HG03039 (cell line): ENCODE results near the gene MTX1.
"Not testable (repeated sequence)": the region's sequence is repeated elsewhere in the genome, so short reads cannot be mapped to it uniquely, and the experiment has no call there.

Source experiments
- ATAC-seq: cut with Tn5 transposase; IDR thresholded peaks from one replicate; pipeline ENCODE4 v1.9.1; 2021; ENCODE audit warnings: mild to moderate bottlenecking, moderate library complexity; ENCODE audit not compliant: unreplicated experiment

Gene MTX1

GRCh38 chr1:155208541-155209311 is at the start of gene MTX1:
Gene MTX1 (plus strand): TSS chr1:155208695. CDS start chr1:155208805, 110 bp downstream.
- peak; percentile 52 for ATAC-seq

DNA sequence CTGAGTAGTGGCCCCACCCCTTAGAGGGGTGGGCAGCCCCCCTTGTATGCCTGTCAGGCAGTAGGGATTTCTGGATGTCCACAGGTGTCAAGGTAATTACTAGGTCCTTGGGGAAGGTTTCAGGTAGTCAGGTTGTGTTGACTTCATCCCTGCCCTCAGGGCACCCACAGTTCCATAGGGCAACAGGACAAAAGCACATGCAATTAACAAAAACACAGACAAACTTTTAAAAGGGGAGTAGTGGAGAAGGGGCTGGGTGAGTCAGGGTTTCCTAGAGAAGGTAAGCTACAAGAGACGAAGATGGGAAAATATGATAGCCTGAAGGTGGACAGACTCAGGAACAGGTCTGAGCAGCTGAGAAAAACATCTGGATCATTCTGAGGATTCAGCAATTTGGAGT is 49.5 kb upstream of the MTX1 start:
- ATAC-seq: no peak

GRCh38 chr1:155160128-155160527 is 48.4 kb upstream of the MTX1 start:
- no peak for ATAC-seq

- not testable (repeated sequence) for ATAC-seq
Observed at GRCh38 chr1:155162631-155163030, 45.9 kb upstream of the MTX1 start.

- ATAC-seq: not testable (repeated sequence)
Observed at GRCh38 chr1:155163785-155164184, 44.7 kb upstream of the MTX1 start.

DNA sequence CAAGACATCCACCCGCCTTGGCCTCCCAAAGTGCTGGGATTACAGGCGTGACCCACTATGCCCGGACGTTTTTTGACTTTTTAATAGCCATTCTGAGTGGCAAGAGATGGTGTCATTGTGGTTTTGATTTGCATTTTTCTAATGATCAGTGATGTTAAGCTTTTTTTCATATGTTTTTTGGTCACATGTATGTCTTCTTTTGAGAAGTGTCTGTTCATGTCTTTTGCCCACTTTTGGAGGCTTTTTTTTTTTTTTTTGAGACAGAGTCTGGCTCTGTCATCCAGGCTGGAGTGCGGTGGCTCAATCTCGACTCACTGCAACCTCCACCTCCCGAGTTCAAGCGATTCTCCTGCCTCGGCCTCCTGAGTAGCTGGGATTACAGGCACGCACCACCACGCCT is 43.9 kb upstream of the MTX1 start:
- not testable (repeated sequence) for ATAC-seq

- ATAC-seq: no peak
Observed at GRCh38 chr1:155166051-155166470, 42.4 kb upstream of the MTX1 start.

DNA sequence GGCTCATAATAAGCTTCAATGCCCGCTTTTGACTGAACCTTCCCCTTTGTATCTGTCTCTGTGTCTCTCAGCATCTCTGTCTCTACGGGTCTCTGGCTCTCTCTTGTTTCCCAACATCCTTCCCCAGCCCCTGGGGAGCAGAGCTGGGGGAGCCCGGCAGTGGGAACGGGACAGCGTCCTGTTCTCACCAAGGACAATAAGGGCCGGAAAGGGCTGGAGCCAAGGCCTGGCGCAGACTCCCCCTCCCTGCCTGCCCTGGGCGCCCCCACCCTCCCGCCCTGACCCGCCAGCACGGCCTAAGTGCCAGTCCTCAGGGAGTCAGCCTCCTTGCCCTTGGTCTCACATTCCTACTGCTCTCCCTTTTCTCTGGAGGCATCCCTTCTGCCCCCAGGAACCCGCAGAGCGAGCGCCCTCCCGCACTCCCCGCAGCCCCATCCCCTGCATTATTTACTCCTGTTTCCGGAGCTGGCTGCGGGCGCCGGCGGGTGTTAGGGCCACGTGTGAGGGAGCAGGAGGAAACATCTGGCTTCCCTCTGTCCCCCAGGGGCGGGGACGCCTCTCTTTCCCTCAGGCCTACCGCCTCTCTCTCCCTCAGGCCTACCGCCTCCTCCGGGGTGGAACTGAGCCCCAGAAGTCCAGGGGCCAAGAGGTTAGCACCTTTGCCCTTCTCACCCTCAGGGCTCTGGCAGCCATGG is 41.9 kb upstream of the MTX1 start:
- ATAC-seq: no peak

DNA sequence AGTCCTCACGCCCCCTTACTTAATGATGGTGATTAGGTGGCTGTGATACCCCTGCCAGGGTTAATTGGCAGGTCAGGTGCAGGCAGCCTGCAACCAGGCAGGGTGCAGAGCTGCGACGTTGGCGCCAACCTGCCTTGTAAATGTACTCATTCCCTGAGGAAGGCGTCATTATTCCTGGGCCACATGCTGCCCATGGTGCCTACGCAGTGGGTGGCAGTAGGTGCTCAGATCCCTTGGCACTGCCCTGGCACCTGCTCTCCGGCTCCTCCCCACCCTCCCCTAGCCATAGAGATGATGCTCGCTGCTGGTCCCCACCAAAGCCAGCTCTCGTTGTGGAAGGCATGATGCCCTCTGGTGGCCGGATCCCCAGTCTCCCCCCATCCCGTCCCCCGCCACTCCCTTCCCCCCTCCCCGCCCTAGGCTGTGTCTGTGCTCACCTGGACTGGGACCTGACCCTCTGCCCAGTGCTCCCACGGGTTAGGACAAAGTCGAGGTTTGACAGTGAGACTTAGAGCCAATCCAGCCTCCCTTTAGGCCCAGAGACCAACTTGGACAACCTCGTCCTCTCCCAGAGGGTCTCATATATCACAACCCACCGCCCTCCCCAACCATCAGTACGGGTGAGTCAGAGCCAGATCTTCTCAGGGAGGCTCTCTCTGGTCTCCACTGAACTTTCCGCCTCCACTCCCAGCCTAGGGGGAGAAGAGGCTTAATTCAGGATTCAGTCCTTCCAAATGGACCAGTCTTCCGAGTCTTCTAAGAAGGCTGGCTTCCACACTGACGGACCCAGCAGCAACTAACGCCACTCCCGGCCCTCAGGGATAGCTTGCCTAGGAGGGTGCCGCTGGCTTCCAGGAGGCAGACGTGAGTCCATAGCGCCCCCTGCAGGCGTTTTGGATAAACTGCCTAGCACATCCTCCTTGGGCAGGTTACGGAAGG is 41.1 kb upstream of the MTX1 start:
- no peak for ATAC-seq

- not testable (repeated sequence) for ATAC-seq
Observed at GRCh38 chr1:155168105-155168445, 40.4 kb upstream of the MTX1 start.

- no peak for ATAC-seq
Observed at GRCh38 chr1:155168456-155169210, 39.9 kb upstream of the MTX1 start.

DNA sequence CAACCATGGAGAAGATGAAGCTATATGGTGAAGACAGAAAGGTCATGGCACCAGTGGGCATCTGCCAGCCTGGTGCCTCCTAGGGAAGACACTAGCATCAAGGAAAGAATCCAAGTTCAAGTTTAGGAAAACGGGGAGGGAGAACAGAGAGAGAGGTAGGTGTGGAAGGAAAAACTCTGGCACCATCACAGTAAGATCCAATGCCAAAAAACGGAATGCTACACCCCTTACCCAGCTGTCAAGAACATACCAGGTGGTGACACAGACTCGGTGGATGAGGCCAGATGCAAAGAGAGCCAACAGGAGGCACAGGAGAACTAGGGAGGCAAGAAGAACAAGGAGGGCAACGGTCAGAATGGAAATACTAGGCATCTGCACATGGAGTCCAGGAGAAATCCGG is 39.0 kb upstream of the MTX1 start:
- ATAC-seq: no peak

DNA sequence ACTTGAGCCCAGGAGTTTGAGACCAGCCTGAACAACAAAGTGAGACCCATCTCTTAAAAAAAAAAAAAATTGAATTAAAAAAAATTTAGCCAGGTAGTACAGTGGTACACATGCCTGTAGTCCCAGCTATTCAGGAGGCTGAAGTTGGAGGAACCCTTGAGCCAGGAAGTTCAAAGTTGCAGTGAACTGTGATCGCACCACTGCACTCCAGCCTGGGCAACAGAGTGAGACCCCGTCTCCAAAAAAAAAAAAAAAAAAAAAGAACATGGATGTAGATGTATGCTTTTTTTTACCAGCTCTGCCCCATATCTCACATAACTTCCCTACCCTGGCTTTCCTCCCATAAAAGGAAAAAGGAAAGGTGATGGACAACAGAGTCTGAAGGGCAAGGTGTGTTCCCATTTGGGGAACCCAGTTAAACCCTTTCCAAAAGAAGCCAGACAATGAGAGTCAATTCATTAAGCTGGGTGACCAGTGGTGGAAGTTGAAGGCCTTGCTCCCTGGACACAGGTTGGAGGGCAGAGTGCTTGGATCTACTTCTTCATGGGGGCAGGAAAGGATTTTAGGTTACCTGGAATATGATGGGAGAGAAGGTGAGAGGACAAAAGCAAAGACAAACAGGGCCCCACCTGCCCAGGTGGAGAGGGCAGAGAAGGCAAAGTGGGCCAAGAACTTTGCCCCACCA is 38.3 kb upstream of the MTX1 start:
- no peak for ATAC-seq

GRCh38 chr1:155170806-155171205 is 37.7 kb upstream of the MTX1 start:
- no peak for ATAC-seq

- ATAC-seq: peak; percentile 3
Observed at GRCh38 chr1:155171836-155172731, 36.4 kb upstream of the MTX1 start.

DNA sequence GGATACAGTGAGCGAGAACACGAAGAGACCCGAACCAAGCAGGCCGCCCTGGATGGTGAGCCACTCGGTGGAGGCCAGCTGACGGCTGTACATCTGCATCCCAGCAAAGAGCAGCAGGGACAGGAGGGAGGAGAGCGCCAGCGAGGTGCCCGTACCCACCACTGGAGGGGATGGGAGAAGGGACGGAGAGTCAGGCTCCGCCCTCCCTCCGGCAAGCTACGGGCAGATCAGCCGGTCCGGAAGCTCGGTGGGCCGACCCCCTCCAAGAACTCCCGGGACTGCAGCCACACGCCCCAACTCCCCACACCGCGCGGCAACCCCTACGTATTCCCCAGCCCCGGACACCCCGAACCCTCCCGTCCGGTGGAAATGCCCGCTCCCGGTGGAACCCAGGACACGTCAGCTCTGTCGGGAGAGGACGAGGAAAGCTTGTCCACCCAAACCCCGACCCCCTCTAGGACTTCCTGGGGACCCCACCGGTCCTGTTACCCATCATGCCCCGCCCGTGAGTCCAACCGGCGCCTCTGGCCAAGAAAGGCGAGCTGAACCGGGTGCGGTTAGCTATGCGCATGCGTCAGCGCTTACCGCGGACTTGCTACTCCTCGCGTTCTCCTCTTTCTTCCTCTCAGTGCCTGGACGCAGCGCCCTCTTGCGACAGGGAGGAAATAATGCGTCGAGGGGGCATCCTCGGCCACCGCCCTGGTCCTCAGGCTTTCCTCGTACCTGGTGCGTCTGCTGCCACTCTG is 35.6 kb upstream of the MTX1 start, which contains the start of gene KRTCAP2:
Gene KRTCAP2 (minus strand): TSS at position 573 of the 746 bp plus-strand sequence. CDS start 80 bp downstream, at position 493.
- peak; percentile 54 for ATAC-seq

- ATAC-seq: no peak
Observed at GRCh38 chr1:155173478-155174323, 34.8 kb upstream of the MTX1 start, which contains the start of gene TRIM46. Gene TRIM46 (plus strand): TSS chr1:155173849. CDS start chr1:155173967, 118 bp downstream.
